GM18858 (cell line): ENCODE results near the gene EXOSC9.

Source experiments
- ATAC-seq: cut with Tn5 transposase; IDR thresholded peaks from one replicate; pipeline ENCODE4 v1.9.1; 2021; ENCODE audit not compliant: unreplicated experiment

Gene EXOSC9

GRCh38 chr4:121822796-121823504, 21.8 kb downstream of the EXOSC9 start:
- ATAC-seq, result peak; percentile 25

- ATAC-seq, result peak; percentile 90
Observed at GRCh38 chr4:121823505-121824170, 22.5 kb downstream of the EXOSC9 start, which contains the start of gene CCNA2. Gene CCNA2 (minus strand): TSS chr4:121823883. CDS start chr4:121823628, 255 bp downstream.

GRCh38 chr4:121824171-121824527, 23.0 kb downstream of the EXOSC9 start:
- ATAC-seq, result peak; percentile 2

- no peak for ATAC-seq
Observed at GRCh38 chr4:121824950-121825349, 23.8 kb downstream of the EXOSC9 start.

- no peak for ATAC-seq
Observed at GRCh38 chr4:121827853-121828252, 26.7 kb downstream of the EXOSC9 start.

- no peak for ATAC-seq
Observed at GRCh38 chr4:121829511-121829910, 28.4 kb downstream of the EXOSC9 start.

- no peak for ATAC-seq
Observed at GRCh38 chr4:121838136-121838535, 37.0 kb downstream of the EXOSC9 start.

GRCh38 chr4:121842862-121843261, 41.7 kb downstream of the EXOSC9 start:
- ATAC-seq, result no peak

- ATAC-seq, result no peak
Observed at GRCh38 chr4:121846662-121847061, 45.5 kb downstream of the EXOSC9 start.

GRCh38 chr4:121851354-121851753, 50.2 kb downstream of the EXOSC9 start:
- no peak for ATAC-seq

GRCh38 chr4:121860121-121860520, 59.0 kb downstream of the EXOSC9 start:
- ATAC-seq, result no peak

GRCh38 chr4:121861426-121861825, 60.3 kb downstream of the EXOSC9 start:
- no peak for ATAC-seq

- no peak for ATAC-seq
Observed at GRCh38 chr4:121863799-121864198, 62.7 kb downstream of the EXOSC9 start.
